HG03565 (cell line): ENCODE results near the gene GJC1.

Source experiments
- ATAC-seq: cut with Tn5 transposase; IDR thresholded peaks from one replicate; pipeline ENCODE4 v1.9.1; 2021; ENCODE audit warnings: mild to moderate bottlenecking, moderate library complexity; ENCODE audit not compliant: unreplicated experiment

GJC1 gene

GRCh38 chr17:44829523-44830358 lies at the start of gene GJC1:
Gene GJC1, minus strand, starts transcription at chr17:44830287. Its CDS starts 24,470 bp downstream, at chr17:44805817.
- no peak for ATAC-seq

GRCh38 chr17:44879376-44879775 lies 49.3 kb upstream of the GJC1 start:
- ATAC-seq, result no peak

- ATAC-seq, result no peak
Observed at GRCh38 chr17:44878627-44879221, 48.6 kb upstream of the GJC1 start.

- no peak for ATAC-seq
Observed at GRCh38 chr17:44877121-44877520, 47.0 kb upstream of the GJC1 start.

- no peak for ATAC-seq
Observed at GRCh38 chr17:44875761-44876160, 45.7 kb upstream of the GJC1 start.

DNA sequence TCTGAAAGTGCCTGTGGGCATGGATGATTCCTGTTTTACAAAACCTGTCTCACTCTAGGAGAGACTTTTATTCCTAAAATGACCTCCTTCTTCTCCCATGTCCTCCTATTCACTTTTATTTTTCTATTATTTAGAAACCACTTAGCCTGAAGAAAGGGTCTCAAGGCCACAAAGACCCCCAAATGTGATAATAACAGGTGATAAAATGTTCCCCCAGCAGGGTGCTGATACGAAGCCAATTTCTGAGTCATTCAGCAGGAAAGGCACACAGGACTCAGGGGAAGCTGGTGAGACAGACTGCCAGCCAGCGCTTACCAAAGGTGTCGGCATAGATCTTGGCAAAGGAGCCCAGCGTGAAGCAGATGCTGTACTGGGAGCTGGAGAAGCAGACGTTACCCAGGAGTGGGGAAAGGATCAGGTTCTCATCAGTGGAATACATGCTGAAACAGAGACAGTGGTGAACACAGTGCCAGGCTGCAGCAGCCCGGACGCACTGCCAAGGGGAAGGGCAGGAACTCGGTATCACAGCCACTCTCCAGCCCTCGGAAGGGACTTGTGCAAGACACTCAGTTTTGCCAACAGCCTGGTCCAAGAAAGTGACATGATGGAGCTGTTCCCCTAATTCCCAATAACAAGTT lies 42.2 kb upstream of the GJC1 start:
- no peak for ATAC-seq

GRCh38 chr17:44871556-44871955 lies 41.5 kb upstream of the GJC1 start:
- no peak for ATAC-seq

DNA sequence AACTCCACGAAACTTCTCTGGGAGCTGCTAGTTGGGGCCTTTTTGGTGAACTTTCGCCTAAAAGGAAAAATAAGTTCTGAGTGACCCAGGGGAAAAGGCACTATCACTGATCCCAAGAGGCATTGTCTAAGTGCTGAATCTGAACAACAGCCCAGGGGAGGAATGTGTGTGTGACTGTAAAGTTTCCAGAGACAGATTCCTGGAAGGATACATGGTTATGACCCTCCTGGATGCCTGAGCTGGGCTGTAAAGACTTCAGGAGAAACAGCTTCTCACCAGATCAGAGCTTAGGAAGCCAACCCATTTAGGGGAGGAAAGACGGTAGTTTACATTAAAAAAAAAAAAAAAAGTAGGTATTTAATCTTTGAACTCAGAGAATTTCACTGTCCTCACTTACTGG lies 37.8 kb upstream of the GJC1 start:
- no peak for ATAC-seq

DNA sequence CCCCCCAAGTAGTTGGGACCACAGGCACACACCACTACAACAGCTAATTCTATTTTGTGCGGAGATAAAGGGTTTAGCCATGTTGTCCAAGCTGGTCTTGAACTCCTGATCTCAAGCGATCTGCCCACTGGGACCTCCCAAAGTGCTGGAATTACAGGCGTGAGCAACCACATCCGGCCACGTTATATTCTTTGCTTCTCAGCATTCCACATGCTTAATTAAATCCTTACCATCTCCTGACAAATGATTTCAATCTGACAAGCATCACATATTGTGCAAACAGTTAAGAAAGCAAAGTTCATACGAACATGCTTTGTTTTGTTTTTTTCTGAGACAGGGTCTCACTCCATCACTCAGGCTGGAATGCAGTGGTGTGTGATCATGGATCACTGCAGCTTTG lies 35.8 kb upstream of the GJC1 start:
- no peak for ATAC-seq

GRCh38 chr17:44865231-44865660 lies 35.2 kb upstream of the GJC1 start:
- ATAC-seq, result no peak

GRCh38 chr17:44864831-44865230 lies 34.7 kb upstream of the GJC1 start:
- ATAC-seq, result no peak

DNA sequence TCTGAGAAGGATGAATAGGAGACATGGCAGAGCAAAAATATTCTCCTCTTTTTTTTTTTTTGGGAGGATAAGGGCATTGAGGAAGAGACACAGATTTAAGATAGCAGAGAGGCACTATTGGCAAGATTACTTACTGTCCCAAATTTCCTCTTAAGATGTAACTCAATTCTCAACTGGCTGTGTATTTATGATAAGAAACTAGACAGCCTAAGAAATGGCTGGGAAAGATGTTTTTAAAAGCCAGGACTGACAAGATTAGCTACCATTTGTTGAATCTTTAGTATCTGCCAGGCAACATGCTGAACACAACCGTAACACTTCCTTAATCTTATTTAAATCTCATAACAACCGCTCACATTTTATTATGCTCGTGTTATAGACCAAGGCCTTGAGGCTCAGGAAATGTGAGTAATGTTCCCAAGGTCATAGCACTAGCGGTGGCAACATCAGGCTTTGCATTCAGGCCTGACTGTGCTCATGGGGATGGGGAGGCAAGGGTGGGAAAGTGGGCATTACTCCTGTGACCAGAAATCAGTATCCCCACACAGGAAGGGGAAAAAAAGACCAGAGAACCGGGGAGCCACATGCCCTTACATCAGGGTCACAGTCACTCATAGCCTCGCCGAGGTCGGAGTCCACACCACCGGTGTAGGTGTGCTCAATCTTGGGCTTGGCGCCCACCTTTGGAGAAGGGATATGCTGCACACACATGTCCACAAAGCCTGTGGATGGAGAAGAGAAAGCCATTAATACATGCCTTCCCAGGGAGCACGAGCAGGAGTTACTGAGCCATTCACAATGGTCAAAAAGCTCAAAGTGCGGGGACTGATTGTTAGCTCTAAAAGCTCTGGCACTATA lies 33.2 kb upstream of the GJC1 start:
- no peak for ATAC-seq

DNA sequence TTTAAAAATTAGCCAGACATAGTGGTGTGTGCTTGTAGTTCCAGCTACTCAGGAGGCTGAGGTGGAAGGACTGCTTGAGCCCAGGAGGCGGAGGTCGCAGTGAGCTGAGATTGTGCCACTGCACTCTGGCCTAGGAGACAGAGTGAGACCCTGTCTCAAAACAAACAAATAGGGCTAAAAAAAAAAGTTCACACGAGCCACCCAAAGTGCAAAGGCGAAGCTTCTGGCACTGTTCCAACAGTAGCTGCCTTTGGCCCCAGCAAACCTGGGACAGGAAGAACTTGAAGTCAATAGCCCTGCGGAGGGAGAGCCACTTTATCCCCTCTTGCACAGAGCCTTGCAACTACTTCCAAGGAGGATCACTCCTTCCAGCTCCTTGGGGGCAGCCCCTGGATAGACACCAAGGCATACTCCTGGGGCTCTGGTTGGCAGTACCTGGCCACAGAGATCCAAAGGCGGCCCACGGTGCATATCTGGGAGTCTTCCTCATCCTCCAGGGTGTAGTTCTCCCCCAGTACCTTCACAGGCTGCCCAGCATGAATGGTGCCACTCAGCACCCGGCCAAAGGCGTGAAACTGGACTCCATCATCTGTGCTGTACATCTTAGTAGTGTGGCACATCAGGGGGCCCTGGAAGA lies 32.3 kb upstream of the GJC1 start:
- no peak for ATAC-seq

- ATAC-seq, result no peak
Observed at GRCh38 chr17:44859701-44860100, 29.6 kb upstream of the GJC1 start.

DNA sequence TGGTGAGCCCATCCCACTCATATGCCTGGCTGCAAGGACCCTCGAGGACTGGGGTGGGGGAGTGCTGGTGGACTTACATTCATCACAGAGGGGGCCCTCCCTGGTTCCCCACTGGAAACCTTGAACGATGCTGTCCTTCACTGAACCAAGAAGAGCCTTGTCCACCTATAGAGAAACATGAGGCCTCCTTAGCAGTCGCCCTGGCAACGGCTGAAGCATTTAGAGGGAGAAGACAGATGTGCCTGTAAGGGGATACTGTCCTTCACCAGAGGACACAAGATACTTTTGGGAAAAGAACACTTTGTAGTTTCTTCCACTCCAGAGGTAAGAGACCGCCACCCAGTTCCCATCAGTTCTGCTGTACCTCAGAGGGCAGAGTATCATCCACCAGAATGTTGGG lies 24.1 kb upstream of the GJC1 start:
- ATAC-seq, result no peak

DNA sequence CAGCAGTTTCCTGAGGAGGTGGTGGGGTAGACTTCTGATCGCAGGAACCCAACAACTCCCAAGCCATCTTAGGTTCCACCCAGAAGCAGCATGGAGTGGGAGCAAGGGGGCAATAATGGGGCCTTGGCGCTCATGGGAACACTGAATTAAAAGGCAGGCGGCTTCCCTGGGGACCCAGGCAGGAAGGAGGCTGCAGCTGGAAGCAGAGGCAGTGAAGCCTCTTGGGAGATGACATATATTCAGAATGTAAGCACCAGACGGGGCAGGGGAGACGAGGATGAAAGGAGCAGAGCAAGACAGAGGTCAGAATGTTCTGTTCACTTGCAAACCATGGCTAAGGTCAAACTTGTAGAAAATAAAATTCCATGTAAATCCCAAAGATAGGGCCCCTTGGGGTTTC lies 20.5 kb upstream of the GJC1 start:
- ATAC-seq, result no peak

GRCh38 chr17:44850025-44850424 lies 19.9 kb upstream of the GJC1 start:
- no peak for ATAC-seq

GRCh38 chr17:44848961-44849489 lies 18.9 kb upstream of the GJC1 start:
- ATAC-seq, result no peak

DNA sequence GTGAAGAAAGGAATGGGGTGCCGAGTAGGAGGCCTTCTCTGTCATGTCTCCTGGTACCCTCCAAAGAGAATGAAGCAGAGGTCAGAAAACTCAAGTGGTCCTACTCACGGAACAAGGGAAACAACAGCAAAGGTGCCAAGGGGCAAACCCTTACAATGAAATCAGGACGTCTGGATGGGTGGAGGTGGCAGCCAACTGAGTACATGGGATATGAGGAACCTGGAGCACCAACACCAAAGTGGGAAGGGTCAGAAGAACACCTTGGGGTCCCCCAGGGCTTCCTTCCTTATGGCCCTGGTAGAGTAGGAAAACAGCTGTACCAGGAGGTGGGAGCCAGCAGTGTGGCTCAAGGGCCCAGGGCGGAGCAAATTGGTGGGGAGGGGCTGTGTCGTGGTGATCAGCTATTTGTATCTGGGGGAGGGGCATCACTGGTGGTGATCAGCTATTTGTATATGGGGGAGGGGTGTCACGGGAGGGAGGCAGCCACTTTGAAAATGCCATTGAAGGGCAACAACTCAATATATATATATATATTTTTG lies 18.2 kb upstream of the GJC1 start:
- no peak for ATAC-seq

GRCh38 chr17:44847586-44847985 lies 17.5 kb upstream of the GJC1 start, which contains the start of gene HIGD1B:
Gene HIGD1B, plus strand, starts transcription at chr17:44847883. Its CDS starts 270 bp downstream, at chr17:44848153.
- ATAC-seq, result no peak
